ENCODE results near the gene RPS6KA5. TPM values are rescaled to one million over a fixed set of nuclear protein-coding genes. Genes with fewer than 3 reads are reported as not detected.
A peak's percentile ranks its signal among the peaks of the same experiment; 100 is the strongest.

Gene RPS6KA5
- total RNA-seq, 4 donors from 2014 or later = 3.1 to 10.5 (median 8.1) TPM

DNA sequence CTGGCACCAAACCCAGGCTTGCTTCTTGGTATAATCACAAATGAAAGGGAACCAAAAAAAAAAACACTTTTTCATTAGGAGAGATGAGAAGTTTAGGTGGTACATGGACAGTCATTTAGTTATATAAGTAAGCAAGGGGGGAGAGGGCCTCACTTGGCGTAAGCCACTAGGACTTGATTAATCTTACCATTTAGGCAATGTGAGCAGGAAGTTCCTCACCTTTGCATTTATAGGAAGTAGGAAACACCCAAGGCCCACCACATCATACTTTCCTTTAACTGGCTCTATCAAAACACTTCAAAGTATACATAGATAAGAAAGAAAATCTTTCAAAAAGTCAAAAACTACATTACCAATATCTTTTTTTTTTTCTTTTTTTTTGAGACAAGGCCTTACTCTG lies 6.7 kb upstream of the RPS6KA5 start:
- Histone ChIP-seq H3K9me3 (peaks cover 0 to 8% (median 0%) of the 10 kb centered on the region in 3 donors), H3K36me3 (no peaks in the 10 kb centered on the region), H3K4me3 (no peak overlapping the region), H3K4me1 (peaks cover 0 to 29% (median 4%) of the 10 kb centered on the region in 3 donors), H3K27ac (no peak overlapping the region), H3K27me3 (no peaks in the 10 kb centered on the region)
- intact Hi-C loops (cut with DNase I) = no loop called here
- DNase-seq = no peak
- TF ChIP-seq POLR2A (IDR thresholded peaks at IDR 0.05) = no peak
- TF ChIP-seq, protein P1, sequence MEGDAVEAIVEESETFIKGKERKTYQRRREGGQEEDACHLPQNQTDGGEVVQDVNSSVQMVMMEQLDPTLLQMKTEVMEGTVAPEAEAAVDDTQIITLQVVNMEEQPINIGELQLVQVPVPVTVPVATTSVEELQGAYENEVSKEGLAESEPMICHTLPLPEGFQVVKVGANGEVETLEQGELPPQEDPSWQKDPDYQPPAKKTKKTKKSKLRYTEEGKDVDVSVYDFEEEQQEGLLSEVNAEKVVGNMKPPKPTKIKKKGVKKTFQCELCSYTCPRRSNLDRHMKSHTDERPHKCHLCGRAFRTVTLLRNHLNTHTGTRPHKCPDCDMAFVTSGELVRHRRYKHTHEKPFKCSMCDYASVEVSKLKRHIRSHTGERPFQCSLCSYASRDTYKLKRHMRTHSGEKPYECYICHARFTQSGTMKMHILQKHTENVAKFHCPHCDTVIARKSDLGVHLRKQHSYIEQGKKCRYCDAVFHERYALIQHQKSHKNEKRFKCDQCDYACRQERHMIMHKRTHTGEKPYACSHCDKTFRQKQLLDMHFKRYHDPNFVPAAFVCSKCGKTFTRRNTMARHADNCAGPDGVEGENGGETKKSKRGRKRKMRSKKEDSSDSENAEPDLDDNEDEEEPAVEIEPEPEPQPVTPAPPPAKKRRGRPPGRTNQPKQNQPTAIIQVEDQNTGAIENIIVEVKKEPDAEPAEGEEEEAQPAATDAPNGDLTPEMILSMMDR (IDR thresholded peaks at IDR 0.05) = no peak
- 73 to 95% methylated on average over 1 of the region's 1 CpG for WGBS, 2 donors

DNA sequence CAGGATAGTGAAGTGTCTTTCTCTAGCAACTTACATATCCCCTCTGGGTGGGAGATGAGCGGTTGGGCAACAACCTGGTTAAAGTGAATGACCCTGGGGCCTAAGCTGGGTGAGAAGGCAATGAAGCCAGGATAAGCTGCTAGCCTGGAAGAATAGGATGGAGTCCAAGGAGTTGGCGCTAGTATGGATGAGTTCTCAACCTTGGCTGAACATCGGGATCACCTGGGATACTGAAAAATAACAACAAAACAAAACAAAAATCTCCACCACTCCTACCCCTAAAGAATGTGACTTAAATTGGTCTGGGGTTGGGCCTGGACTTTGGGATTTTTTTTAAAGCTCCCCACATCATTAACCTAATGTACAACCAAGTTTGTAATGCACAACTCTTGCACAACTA lies 4.8 kb upstream of the RPS6KA5 start:
- peaks cover 0 to 3% (median 0%) of the 10 kb centered on the region in 3 donors for H3K9me3 ChIP-seq
- intact Hi-C loops (cut with DNase I) = no loop called here
- no peak for DNase-seq
- 29 to 54% methylated on average over 3 of the region's 3 CpGs for WGBS, 2 donors
- H3K36me3 ChIP-seq = no peaks in the 10 kb centered on the region
- H3K27me3 ChIP-seq = no peaks in the 10 kb centered on the region
- H3K4me1 ChIP-seq = peaks cover 0 to 41% (median 15%) of the 10 kb centered on the region in 3 donors
- no peak overlapping the region for H3K4me3 ChIP-seq
- TF ChIP-seq POLR2A (IDR thresholded peaks at IDR 0.05) = no peak
- TF ChIP-seq, protein P1 (IDR thresholded peaks at IDR 0.05) = no peak
- H3K27ac ChIP-seq = no peak overlapping the region

DNA sequence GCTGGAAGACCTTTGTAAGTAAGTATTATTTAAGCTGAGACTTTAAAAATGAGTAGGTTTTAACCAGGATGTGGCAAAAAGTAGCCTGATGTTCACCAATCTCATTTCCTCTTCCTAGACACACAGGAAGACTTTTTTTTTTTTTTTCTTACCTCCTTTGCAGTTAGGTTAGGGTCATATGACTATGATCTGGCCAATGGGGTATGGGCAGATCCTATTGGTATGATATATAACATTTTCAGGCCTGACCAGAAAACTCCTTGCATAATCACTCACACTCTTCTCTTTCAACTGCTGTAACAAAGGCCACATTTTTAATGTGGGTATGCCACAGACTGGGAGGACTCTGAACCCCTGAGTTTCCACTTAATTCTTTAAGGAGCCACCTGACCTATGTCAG lies 2.7 kb upstream of the RPS6KA5 start:
- Histone ChIP-seq H3K4me1 (peaks cover 0 to 57% (median 27%) of the 10 kb centered on the region in 3 donors), H3K36me3 (no peaks in the 10 kb centered on the region), H3K27ac (peak overlapping the region; percentile 25 to 99 (median 68)), H3K27me3 (no peaks in the 10 kb centered on the region), H3K9me3 (no peaks in the 10 kb centered on the region), H3K4me3 (no peak overlapping the region)
- intact Hi-C loops (cut with DNase I) = no loop called here
- no peak for DNase-seq
- no peak for TF ChIP-seq POLR2A (IDR thresholded peaks at IDR 0.05)
- TF ChIP-seq, protein P1 (IDR thresholded peaks at IDR 0.05) = no peak

DNA sequence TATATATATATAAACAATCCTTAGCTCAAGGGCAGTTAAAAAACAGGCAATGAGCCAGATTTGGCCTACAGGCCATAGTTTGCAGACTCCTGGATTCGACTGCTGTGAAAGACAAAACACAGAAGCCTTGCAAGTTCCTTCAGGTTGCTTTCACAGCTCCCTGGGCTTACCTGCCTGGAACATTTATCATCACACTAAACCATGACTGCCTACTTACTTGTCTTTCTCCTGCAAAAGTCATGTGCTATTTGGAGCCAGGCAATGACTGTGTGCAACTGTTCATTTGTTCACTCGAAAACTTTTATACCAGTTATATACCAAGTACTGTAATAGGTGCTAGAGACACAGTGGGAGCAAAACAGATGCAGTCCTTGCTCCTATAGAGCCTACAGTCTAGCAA lies 2.2 kb upstream of the RPS6KA5 start:
- intact Hi-C loops (cut with DNase I) = no loop called here
- DNase-seq = no peak
- Histone ChIP-seq H3K27ac (peak overlapping the region; percentile 11 to 99 (median 62)), H3K9me3 (no peaks in the 10 kb centered on the region), H3K27me3 (no peaks in the 10 kb centered on the region), H3K36me3 (no peaks in the 10 kb centered on the region), H3K4me3 (no peak overlapping the region), H3K4me1 (peaks cover 0 to 62% (median 29%) of the 10 kb centered on the region in 3 donors)
- WGBS, 2 donors = 45 to 48% methylated on average over 2 of the region's 2 CpGs
- TF ChIP-seq, protein P1 (IDR thresholded peaks at IDR 0.05) = no peak
- no peak for TF ChIP-seq POLR2A (IDR thresholded peaks at IDR 0.05)

DNA sequence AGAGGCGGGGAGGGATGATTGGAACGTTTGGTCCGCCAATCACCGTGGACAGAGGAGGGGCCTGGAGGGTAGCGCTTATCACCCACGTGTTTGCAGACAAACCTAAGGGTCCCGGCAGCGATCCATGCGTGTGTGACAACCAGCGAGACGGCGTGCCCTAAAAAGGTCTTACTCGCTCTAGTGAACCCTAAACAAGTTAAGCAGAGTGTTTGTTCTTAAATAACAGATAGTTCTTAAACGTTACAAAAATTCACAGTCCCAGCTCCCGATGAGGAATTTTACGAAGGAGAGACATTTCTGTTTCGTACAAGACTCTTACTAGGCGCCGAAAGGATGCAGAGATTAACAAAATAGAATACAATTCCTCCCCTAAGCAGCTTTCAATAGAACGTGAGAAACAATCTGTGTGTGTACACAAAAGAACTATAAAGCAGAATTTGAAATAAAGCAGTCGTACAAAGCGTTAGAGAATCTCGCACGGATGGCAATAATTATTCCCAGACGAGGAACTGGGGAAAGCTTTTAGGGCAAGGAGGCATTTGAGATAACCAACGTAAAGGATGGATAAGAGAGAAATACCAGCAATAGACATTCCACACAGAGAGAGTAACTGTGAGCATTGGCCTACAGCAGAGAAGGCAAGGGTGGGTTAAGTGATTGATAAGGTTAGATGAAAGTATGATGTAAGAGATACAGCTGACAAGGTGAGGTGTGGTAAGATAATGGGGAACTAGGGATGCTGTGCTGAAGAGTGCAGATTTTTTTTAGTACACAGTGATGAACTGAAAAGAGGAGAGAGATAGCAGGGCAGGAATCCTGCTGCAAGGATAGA lies 831 bp upstream of the RPS6KA5 start:
- H3K9me3 ChIP-seq = no peaks in the 10 kb centered on the region
- H3K36me3 ChIP-seq = no peaks in the 10 kb centered on the region
- WGBS, 2 donors = 4% methylated on average over 17 to 25 of the region's 26 CpGs
- intact Hi-C loops (cut with DNase I) = no loop called here
- peak overlapping the region; percentile 63 to 99 (median 84) for H3K27ac ChIP-seq
- peaks cover 0 to 62% (median 29%) of the 10 kb centered on the region in 3 donors for H3K4me1 ChIP-seq
- DNase-seq = no peak
- H3K27me3 ChIP-seq = no peaks in the 10 kb centered on the region
- peak in 2 of 4 donors; percentile 15 to 17 for TF ChIP-seq POLR2A (IDR thresholded peaks at IDR 0.05)
- TF ChIP-seq, protein P1 (IDR thresholded peaks at IDR 0.05) = no peak
- H3K4me3 ChIP-seq = peak overlapping the region; percentile 27 to 66 (median 50)
